PC-9 (cell line): ENCODE measurements around the gene DOCK4.

Experiments used
- CTCF ChIP-seq: fragments of 200-600 bp; sonication (generic); conservative IDR thresholded peaks from 2 replicates; pipeline ENCODE4 v1.6.1; 2017; ENCODE audit warnings: mixed run types, antibody characterized with exemption, mild to moderate bottlenecking, moderate library complexity
- EZH2 ChIP-seq: fragments of 200-600 bp; sonication (generic); IDR thresholded peaks from 2 replicates; pipeline ENCODE4 v1.8.0; 2017; ENCODE audit warnings: antibody characterized with exemption, low read depth

DNA sequence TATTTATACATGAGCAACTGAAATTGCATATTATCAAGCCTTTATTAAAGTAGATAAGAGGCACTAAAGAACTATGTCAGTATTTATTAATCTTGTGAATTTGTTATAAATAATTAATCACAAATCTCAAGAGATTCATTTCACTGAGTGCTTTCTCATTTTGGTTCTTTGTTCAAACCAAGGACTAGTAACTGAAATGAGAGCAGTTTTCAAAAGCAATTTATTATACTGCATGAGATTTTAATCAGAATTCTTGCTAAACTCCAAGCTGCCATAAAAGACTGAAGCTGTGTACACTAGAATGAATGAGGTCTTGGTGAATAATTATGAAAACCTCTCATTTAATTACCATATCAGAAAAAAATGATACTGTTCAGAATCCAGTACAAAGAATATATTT lies 419.1 kb downstream of the DOCK4 start:
- TF ChIP-seq CTCF (no peak), EZH2 (no peak)
